K562 (cell line): Measurements from ENCODE around the gene FZD4. TPM values are rescaled to one million over a fixed set of nuclear protein-coding genes. Genes with fewer than 3 reads are reported as not detected.

Experiments
- E2F3 ChIP-seq: fragments of 250-450 bp; sonication (Bioruptor Pico); IDR thresholded peaks from 2 replicates; pipeline ENCODE4 v1.4.0; 2020; ENCODE audit warnings: mild to moderate bottlenecking
- ILF3 ChIP-seq: fragments of 450-650 bp; IDR thresholded peaks from 2 replicates; pipeline ENCODE4 v1.6.1; 2018; ENCODE audit warnings: antibody characterized with exemption, mild to moderate bottlenecking, moderate library complexity, borderline replicate concordance
- NONO ChIP-seq, 2 experiments: fragments of 200-400 bp in 1 of 2; fragments of 450-650 bp in 1 of 2; formaldehyde crosslinking in 1 of 2; IDR thresholded peaks; 2 replicates each; pipeline ENCODE4 v1.6.1; 2017; ENCODE audit warnings: low read depth in 2 of 2, mild to moderate bottlenecking in 2 of 2, moderate library complexity in 2 of 2, low read length in 1 of 2
- RBM22 ChIP-seq: fragments of 200-400 bp; formaldehyde crosslinking; IDR thresholded peaks from 2 replicates; pipeline ENCODE4 v1.6.1; 2018; ENCODE audit warnings: low read length, low read depth; ENCODE audit not compliant: poor library complexity, severe bottlenecking
- ZNF134 ChIP-seq: fragments of 250-450 bp; sonication (Bioruptor Pico); conservative IDR thresholded peaks from 2 replicates; pipeline ENCODE4 v1.4.0; 2020
- ZNF696 ChIP-seq: fragments of 250-450 bp; sonication (Bioruptor Pico); conservative IDR thresholded peaks from 2 replicates; pipeline ENCODE4 v1.4.0; 2020; ENCODE audit warnings: mild to moderate bottlenecking, moderate library complexity
- polyA plus RNA-seq, 8 experiments: library from polyadenylated mRNA; depleted of rRNA in 4 of 8; stranded (reverse) in 5 of 8; unstranded in 3 of 8; fragments of >200 nt; fragmentation: Nextera tagmentation in 2 of 8; fragmentation: Illumina TruSeq in 1 of 8; extraction: Ambion mirVana in 2 of 8; extraction: Trizol in 1 of 8; gene quantifications; 2 replicates each; pipeline versions ENCODE4 v1.2.1 to v1.2.3, GENCODE V29; 2011 to 2014; ENCODE audit warnings: inconsistent platforms in 1 of 8, missing spikeins in 1 of 8
- total RNA-seq, 7 experiments: library from RNA; depleted of rRNA in 6 of 7; stranded (reverse); fragments of >200 nt in 6 of 7; fragmentation: Illumina TruSeq in 2 of 7; extraction: Trizol in 2 of 7; gene quantifications; 2 replicates each; pipeline versions ENCODE4 v1.2.1 to v1.2.3, GENCODE V29; 2011 to 2021; ENCODE audit warnings: low replicate concordance in 1 of 7
- TF ChIP-seq, protein P1 (sequence below): fragments of 200-800 bp; sonication (Bioruptor generic); IDR thresholded peaks from 2 replicates; pipeline ENCODE4 v1.6.1; 2017; ENCODE audit warnings: missing genetic modification characterization, missing compliant biosample characterization
- TF ChIP-seq, protein P2 (sequence below): fragments of 250-450 bp; sonication (Bioruptor Pico); IDR thresholded peaks from 2 replicates; pipeline ENCODE4 v1.4.0; 2020
- TF ChIP-seq, protein P3 (sequence below), 3 experiments: IDR thresholded peaks in 2 of 3; conservative IDR thresholded peaks in 1 of 3; 2 replicates each; pipeline ENCODE4 v1.5.1; 2011 to 2012; ENCODE audit warnings: low read length in 3 of 3, mild to moderate bottlenecking in 3 of 3, control low read depth in 2 of 3, improper control_type of control experiment in 1 of 3, inconsistent platforms in 1 of 3, low read depth in 1 of 3, mixed read lengths in 1 of 3, moderate library complexity in 1 of 3; ENCODE audit not compliant: insufficient read depth in 2 of 3
- TF ChIP-seq, protein P4 (sequence below): IDR thresholded peaks from 2 replicates; pipeline ENCODE4 v1.6.1; 2012; ENCODE audit warnings: low read depth, low read length, improper control_type of control experiment, borderline replicate concordance
- TF ChIP-seq, protein P5 (sequence below): fragments of 450-650 bp; formaldehyde crosslinking; IDR thresholded peaks from 2 replicates; pipeline ENCODE4 v1.4.0; 2022; ENCODE audit warnings: missing genetic modification characterization
- TF ChIP-seq, protein P6 (sequence below): IDR thresholded peaks from 2 replicates; pipeline ENCODE4 v1.6.1; 2011; ENCODE audit not compliant: insufficient read length; ENCODE audit errors: extremely low read depth

Gene FZD4
- total and polyA plus RNA-seq, 9 of the 15 experiments (the other 6 are each of a cell fraction or from before 2014, with no cell fraction given), result 1.2 to 7.9 (median 5.8) TPM

DNA sequence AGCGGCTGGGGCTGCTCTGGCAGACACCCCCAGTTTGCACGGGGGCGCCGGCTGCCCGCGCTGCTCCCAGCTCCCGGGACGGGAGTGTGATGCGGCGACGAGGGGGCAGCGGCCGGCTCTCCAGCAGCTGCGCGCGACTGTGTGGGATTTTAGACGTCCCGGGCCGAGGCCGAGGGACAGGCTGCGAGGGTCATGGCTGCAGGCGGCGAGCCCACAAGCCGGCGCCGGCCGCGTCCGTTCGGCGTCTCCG, 159 bp downstream of the FZD4 start (continued):
- TF ChIP-seq, protein P1, sequence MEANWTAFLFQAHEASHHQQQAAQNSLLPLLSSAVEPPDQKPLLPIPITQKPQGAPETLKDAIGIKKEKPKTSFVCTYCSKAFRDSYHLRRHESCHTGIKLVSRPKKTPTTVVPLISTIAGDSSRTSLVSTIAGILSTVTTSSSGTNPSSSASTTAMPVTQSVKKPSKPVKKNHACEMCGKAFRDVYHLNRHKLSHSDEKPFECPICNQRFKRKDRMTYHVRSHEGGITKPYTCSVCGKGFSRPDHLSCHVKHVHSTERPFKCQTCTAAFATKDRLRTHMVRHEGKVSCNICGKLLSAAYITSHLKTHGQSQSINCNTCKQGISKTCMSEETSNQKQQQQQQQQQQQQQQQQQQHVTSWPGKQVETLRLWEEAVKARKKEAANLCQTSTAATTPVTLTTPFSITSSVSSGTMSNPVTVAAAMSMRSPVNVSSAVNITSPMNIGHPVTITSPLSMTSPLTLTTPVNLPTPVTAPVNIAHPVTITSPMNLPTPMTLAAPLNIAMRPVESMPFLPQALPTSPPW (CRISPR knock-in tag), result no peak
- TF ChIP-seq, protein P2, sequence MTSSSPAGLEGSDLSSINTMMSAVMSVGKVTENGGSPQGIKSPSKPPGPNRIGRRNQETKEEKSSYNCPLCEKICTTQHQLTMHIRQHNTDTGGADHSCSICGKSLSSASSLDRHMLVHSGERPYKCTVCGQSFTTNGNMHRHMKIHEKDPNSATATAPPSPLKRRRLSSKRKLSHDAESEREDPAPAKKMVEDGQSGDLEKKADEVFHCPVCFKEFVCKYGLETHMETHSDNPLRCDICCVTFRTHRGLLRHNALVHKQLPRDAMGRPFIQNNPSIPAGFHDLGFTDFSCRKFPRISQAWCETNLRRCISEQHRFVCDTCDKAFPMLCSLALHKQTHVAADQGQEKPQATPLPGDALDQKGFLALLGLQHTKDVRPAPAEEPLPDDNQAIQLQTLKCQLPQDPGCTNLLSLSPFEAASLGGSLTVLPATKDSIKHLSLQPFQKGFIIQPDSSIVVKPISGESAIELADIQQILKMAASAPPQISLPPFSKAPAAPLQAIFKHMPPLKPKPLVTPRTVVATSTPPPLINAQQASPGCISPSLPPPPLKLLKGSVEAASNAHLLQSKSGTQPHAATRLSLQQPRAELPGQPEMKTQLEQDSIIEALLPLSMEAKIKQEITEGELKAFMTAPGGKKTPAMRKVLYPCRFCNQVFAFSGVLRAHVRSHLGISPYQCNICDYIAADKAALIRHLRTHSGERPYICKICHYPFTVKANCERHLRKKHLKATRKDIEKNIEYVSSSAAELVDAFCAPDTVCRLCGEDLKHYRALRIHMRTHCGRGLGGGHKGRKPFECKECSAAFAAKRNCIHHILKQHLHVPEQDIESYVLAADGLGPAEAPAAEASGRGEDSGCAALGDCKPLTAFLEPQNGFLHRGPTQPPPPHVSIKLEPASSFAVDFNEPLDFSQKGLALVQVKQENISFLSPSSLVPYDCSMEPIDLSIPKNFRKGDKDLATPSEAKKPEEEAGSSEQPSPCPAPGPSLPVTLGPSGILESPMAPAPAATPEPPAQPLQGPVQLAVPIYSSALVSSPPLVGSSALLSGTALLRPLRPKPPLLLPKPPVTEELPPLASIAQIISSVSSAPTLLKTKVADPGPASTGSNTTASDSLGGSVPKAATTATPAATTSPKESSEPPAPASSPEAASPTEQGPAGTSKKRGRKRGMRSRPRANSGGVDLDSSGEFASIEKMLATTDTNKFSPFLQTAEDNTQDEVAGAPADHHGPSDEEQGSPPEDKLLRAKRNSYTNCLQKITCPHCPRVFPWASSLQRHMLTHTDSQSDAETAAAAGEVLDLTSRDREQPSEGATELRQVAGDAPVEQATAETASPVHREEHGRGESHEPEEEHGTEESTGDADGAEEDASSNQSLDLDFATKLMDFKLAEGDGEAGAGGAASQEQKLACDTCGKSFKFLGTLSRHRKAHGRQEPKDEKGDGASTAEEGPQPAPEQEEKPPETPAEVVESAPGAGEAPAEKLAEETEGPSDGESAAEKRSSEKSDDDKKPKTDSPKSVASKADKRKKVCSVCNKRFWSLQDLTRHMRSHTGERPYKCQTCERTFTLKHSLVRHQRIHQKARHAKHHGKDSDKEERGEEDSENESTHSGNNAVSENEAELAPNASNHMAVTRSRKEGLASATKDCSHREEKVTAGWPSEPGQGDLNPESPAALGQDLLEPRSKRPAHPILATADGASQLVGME (CRISPR knock-in tag), result peak; percentile 67; the same call in 1 of the 2 replicates
- TF ChIP-seq, protein P3, sequence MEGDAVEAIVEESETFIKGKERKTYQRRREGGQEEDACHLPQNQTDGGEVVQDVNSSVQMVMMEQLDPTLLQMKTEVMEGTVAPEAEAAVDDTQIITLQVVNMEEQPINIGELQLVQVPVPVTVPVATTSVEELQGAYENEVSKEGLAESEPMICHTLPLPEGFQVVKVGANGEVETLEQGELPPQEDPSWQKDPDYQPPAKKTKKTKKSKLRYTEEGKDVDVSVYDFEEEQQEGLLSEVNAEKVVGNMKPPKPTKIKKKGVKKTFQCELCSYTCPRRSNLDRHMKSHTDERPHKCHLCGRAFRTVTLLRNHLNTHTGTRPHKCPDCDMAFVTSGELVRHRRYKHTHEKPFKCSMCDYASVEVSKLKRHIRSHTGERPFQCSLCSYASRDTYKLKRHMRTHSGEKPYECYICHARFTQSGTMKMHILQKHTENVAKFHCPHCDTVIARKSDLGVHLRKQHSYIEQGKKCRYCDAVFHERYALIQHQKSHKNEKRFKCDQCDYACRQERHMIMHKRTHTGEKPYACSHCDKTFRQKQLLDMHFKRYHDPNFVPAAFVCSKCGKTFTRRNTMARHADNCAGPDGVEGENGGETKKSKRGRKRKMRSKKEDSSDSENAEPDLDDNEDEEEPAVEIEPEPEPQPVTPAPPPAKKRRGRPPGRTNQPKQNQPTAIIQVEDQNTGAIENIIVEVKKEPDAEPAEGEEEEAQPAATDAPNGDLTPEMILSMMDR (IDR thresholded peaks at IDR 0.05 in 2 of 3, conservative IDR thresholded peaks at IDR 0.05 in 1 of 3; ENCODE audit: insufficient read depth in 2 of 3, low read depth in 1 of 3, low read length in 3 of 3), result 0 out of 6 replicates have a peak, but pooled peaks of 1 of the 3 experiments have one; percentile 1
- TF ChIP-seq ILF3 (no peak), ZNF134 (CRISPR knock-in tag) (no peak), E2F3 (CRISPR knock-in tag) (0 out of 2 replicates have a peak, but pooled peaks have one; percentile 35), ZNF696 (CRISPR knock-in tag) (no peak), RBM22 (no peak), NONO (IDR thresholded peaks at IDR 0.05; ENCODE audit: low read depth in 2 of 2, low read length in 1 of 2) (peak in 1 of 2 experiments; percentile 73; a peak in 2 of 4 replicates)
- TF ChIP-seq, protein P4, sequence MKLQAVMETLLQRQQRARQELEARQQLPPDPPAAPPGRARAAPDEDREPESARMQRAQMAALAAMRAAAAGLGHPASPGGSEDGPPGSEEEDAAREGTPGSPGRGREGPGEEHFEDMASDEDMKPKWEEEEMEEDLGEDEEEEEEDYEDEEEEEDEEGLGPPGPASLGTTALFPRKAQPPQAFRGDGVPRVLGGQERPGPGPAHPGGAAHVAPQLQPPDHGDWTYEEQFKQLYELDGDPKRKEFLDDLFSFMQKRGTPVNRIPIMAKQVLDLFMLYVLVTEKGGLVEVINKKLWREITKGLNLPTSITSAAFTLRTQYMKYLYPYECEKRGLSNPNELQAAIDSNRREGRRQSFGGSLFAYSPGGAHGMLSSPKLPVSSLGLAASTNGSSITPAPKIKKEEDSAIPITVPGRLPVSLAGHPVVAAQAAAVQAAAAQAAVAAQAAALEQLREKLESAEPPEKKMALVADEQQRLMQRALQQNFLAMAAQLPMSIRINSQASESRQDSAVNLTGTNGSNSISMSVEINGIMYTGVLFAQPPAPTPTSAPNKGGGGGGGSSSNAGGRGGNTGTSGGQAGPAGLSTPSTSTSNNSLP, result no peak
- TF ChIP-seq, protein P5, sequence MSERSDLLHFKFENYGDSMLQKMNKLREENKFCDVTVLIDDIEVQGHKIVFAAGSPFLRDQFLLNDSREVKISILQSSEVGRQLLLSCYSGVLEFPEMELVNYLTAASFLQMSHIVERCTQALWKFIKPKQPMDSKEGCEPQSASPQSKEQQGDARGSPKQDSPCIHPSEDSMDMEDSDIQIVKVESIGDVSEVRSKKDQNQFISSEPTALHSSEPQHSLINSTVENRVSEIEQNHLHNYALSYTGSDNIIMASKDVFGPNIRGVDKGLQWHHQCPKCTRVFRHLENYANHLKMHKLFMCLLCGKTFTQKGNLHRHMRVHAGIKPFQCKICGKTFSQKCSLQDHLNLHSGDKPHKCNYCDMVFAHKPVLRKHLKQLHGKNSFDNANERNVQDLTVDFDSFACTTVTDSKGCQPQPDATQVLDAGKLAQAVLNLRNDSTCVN (CRISPR knock-in tag), result no peak
- TF ChIP-seq, protein P6, sequence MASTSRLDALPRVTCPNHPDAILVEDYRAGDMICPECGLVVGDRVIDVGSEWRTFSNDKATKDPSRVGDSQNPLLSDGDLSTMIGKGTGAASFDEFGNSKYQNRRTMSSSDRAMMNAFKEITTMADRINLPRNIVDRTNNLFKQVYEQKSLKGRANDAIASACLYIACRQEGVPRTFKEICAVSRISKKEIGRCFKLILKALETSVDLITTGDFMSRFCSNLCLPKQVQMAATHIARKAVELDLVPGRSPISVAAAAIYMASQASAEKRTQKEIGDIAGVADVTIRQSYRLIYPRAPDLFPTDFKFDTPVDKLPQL, result no peak
